ENCODE results near the gene POU2AF1. TPM values are rescaled to one million over a fixed set of nuclear protein-coding genes. Genes with fewer than 3 reads are reported as not detected.

Gene POU2AF1
- polyA plus RNA-seq, 1 donor (not counting 4 experiments of a cell fraction or from before 2014, with no cell fraction given): not detected

DNA sequence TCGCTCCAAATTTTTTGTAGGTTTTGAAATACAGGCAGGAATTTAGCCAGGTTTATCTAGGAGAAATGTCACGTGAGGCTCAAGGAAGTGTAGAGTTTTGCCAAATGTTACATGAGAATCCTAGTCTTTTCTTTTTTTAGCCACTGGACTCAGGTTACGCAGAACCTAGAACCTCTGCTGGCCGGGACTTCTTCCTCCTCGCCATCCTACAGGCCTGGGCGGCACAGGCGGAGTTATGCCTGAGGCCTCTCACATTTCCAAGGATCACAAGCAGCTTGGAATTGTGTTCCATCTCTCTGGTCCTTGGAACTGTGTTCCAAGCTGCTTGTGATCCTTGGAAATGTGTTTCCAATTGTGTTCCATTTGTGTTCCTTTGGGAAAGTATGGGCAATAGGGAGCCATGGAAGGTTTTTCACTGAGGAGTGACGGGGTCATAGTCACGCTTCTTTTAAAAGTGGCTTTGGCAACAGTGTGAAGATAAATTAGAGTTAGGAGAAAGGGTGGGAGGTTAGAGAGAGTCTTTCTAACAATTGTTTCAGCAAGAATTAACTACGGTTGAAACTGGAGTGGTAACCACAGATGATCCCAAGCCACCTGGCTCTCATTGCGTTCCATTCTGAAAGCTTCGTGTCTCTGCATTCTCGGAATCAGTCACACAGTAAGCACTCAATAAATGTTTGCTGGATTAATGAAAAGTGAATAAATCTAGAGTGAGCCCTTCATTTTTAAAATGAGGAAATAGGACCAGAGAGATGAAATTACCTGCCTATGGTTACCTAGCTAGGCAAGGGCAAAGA lies 12.5 kb upstream of the POU2AF1 start:
- Histone ChIP-seq H3K79me2 (ENCODE audit: control insufficient read depth, insufficient read depth, low read length) (no peaks in the 10 kb centered on the region), H3K9me1 (ENCODE audit: control insufficient read depth, extremely low read depth, insufficient read depth, low read length) (no peaks in the 10 kb centered on the region), H3K36me3 (ENCODE audit: control insufficient read depth in 2 of 2, extremely low read depth in 1 of 2, insufficient read depth in 2 of 2, low read length in 2 of 2) (no peaks in the 10 kb centered on the region), H3K9ac (ENCODE audit: control insufficient read depth, extremely low read depth, insufficient read depth, low read length) (no peak overlapping the region), H4K20me1 (ENCODE audit: control insufficient read depth, extremely low read depth, insufficient read depth, low read length) (no peaks in the 10 kb centered on the region), H3K4me3 (ENCODE audit: control insufficient read depth in 2 of 3, extremely low read depth in 1 of 3, insufficient read depth in 2 of 3, low read depth in 1 of 3, low read length in 3 of 3) (no peak overlapping the region), H3K4me1 (ENCODE audit: control insufficient read depth, extremely low read depth, insufficient read depth, low read length) (peaks cover 7% of the 10 kb centered on the region), H3K27ac (ENCODE audit: control insufficient read depth, insufficient read depth, low read length) (no peak overlapping the region), H3K4me2 (ENCODE audit: control insufficient read depth, extremely low read depth, insufficient read depth, low read depth, low read length) (no peak overlapping the region), H3K9me3 (ENCODE audit: control insufficient read depth, low read depth, low read length) (no peaks in the 10 kb centered on the region), H3K27me3 (ENCODE audit: control insufficient read depth, extremely low read depth, insufficient read depth, low read length) (peaks cover 3% of the 10 kb centered on the region), H2AFZ (ENCODE audit: control insufficient read depth, low read length) (no peak overlapping the region)
- FAIRE-seq: no peak
- dilution Hi-C loops (cut with MboI; ENCODE audit: extremely low pct_ligation_motif_present, low sequenced_read_pairs): no loop called here
- no peak for TF ChIP-seq CTCF (optimal IDR thresholded peaks at IDR 0.05 in 1 of 3, IDR thresholded peaks at IDR 0.05 in 1 of 3, conservative IDR thresholded peaks at IDR 0.05 in 1 of 3; ENCODE audit: extremely low read depth in 1 of 3, insufficient read depth in 2 of 3, low read length in 3 of 3)
- TF ChIP-seq EZH2 (IDR thresholded peaks at IDR 0.05; ENCODE audit: low read length): no peak
- DNase-seq (ENCODE audit: low read depth, low spot score): no peak

DNA sequence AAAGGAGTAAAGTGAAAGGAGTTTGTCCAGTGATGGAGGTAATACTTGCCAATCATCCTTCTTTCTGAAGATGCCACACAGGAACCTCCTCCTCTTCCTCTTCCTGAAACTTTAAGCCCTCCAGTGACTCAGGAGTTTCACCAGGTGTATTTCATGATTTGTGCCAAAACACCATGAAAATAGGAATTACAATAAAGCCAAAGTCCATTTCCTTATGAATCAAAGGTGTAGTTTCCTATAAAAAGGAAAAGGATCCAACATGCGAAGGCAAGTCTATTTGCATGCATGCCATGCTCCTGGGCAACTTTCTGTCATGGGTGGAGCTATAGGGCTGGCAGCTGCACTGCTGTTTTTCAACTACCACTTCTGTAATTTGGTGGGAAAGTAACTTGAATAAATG lies 9.8 kb upstream of the POU2AF1 start:
- TF ChIP-seq EZH2 (IDR thresholded peaks at IDR 0.05; ENCODE audit: low read length) (no peak), CTCF (optimal IDR thresholded peaks at IDR 0.05 in 1 of 3, IDR thresholded peaks at IDR 0.05 in 1 of 3, conservative IDR thresholded peaks at IDR 0.05 in 1 of 3; ENCODE audit: extremely low read depth in 1 of 3, insufficient read depth in 2 of 3, low read length in 3 of 3) (no peak)
- Histone ChIP-seq H2AFZ (ENCODE audit: control insufficient read depth, low read length) (no peak overlapping the region), H3K27me3 (ENCODE audit: control insufficient read depth, extremely low read depth, insufficient read depth, low read length) (peaks cover 3% of the 10 kb centered on the region), H3K27ac (ENCODE audit: control insufficient read depth, insufficient read depth, low read length) (no peak overlapping the region), H3K9me1 (ENCODE audit: control insufficient read depth, extremely low read depth, insufficient read depth, low read length) (no peaks in the 10 kb centered on the region), H3K4me2 (ENCODE audit: control insufficient read depth, extremely low read depth, insufficient read depth, low read depth, low read length) (no peak overlapping the region), H3K9ac (ENCODE audit: control insufficient read depth, extremely low read depth, insufficient read depth, low read length) (no peak overlapping the region), H3K79me2 (ENCODE audit: control insufficient read depth, insufficient read depth, low read length) (no peaks in the 10 kb centered on the region), H4K20me1 (ENCODE audit: control insufficient read depth, extremely low read depth, insufficient read depth, low read length) (no peaks in the 10 kb centered on the region), H3K9me3 (ENCODE audit: control insufficient read depth, low read depth, low read length) (no peaks in the 10 kb centered on the region), H3K36me3 (ENCODE audit: control insufficient read depth in 2 of 2, extremely low read depth in 1 of 2, insufficient read depth in 2 of 2, low read length in 2 of 2) (no peaks in the 10 kb centered on the region), H3K4me1 (ENCODE audit: control insufficient read depth, extremely low read depth, insufficient read depth, low read length) (peaks cover 7% of the 10 kb centered on the region), H3K4me3 (ENCODE audit: control insufficient read depth in 2 of 3, extremely low read depth in 1 of 3, insufficient read depth in 2 of 3, low read depth in 1 of 3, low read length in 3 of 3) (no peak overlapping the region)
- dilution Hi-C loops (cut with MboI; ENCODE audit: extremely low pct_ligation_motif_present, low sequenced_read_pairs): no loop called here
- DNase-seq (ENCODE audit: low read depth, low spot score) (no peak), FAIRE-seq (no peak)

Data from keratinocyte (primary cell).